Lung microvascular endothelial cell (primary cell): ENCODE data around the gene CENPO. TPM values are rescaled to one million over a fixed set of nuclear protein-coding genes. Genes with fewer than 3 reads are reported as not detected.

ENCODE experiments used
- DNase-seq, 2 donors: peaks; one replicate each; pipeline versions ENCODE4 v3.0.0 to v3.0.0-alpha.2; 2010; ENCODE audit warnings: low read depth in 2 of 2
- total RNA-seq: library from RNA; depleted of rRNA; stranded (reverse); fragments of >200 nt; gene quantifications from 2 replicates; pipeline ENCODE4 v1.2.1, GENCODE V29; 2014

The CENPO gene, protein sequence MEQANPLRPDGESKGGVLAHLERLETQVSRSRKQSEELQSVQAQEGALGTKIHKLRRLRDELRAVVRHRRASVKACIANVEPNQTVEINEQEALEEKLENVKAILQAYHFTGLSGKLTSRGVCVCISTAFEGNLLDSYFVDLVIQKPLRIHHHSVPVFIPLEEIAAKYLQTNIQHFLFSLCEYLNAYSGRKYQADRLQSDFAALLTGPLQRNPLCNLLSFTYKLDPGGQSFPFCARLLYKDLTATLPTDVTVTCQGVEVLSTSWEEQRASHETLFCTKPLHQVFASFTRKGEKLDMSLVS
- total RNA-seq, result 6.2 and 9.6 TPM in 2 replicates

DNA sequence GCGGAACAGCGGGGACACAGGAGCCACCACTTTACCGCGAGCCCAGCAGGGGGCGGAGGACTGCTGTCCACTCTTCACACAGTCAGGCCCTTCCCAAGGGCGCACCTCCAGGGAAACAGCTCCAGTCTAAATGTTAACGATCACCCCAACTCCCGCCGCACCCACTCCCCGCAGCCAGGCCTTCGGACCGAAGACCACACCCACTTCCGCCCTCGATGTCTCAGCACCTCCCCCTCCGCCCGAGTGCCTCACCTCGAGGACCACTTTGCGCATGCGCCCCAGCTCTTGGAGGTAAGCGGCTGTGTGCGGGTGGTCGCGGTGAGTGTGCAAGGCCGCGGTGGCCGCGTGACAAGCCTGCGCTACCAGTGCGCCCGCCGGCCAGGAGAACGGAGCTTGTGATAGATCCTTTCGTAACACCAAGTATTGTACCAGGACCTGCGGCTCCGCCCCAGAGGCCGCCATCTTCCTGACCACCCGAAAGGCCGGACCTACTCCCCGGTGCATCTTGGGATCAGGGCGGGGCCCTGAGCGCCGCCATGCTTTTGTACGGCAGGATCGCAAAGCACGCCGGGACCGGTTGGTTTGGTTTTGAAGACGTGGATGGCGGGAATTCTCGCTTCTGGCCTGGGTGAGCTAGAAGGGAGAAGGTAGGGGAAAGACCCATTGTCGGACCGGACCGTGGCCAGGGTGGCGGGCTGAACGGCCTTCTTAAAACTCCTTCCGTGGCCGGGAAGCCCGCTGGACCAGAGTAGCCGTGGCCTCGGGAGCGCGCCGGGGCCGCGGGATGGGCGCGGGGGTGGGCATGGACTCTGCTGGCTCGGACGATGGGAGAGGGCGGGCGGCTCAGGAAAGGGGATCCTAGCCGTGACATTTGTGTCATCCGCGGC, at the start of gene CENPO, which contains the start of gene PTRHD1:
Gene CENPO, plus strand, starts transcription at position 552 of the 887 bp plus-strand sequence. CDS start 495 bp downstream, outside the sequence.
Gene PTRHD1, minus strand, starts transcription at position 518 of the 887 bp plus-strand sequence. Its CDS starts 14 bp downstream, at position 504.
- peak; percentile 97 for DNase-seq

DNA sequence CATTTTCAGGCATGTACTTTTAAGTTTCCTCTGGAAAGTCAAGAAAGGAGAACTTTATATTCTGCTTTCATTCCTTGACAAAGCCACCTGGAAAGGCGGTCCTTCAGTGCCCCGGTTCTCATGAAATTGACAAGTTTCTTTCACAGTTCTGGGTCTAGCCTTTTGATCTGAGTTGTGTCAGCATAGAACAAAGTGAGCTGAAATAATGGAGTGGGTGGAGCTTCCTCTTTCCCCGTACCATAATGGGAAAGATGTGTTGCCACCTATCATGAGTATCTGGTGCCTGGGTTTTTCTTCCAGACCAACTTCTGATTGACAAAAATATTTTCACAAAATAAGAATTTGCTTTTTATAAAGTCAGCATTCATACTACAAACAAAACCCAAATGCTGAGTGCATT, 49.3 kb upstream of the CENPO start:
- peak in 1 of 2 donors; percentile 8 for DNase-seq

DNA sequence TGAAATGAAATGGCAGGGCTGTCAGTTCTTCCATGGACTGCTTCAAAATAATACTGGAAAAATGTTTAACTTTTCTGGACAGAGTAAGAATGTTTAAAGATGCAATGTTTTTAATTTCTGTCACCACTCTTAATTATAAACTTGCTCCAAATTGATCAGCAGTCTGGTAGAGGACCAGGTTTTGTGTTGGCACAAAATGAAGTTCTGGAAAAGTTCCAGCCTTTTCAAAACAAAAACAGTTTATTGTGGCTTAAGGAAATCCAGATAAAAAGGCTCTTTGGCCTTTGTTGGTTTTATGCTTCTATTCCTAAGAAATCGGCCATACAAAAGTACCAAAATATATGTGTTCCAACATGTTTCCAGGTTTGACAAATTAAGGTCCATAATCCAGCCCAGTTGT, 48.9 kb upstream of the CENPO start:
- no peak for DNase-seq

DNA sequence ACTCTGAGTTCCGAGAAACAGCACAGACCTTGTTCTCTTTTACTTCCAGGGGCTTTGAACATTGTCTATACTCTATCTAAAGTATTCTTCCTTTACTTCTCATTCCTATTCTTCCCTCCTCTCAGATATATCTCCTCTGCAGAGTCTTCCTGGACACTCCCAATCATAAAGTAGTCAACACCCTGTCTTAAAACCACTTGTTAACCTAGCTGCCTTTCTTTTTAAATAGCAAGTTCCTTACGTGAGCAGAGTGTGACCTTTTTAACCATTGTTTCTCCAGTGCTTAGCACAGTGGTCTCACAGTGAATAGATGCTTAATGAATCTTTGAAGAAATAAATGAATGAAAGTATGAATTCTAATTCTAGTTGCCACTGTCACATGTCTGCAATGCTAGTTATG, 47.4 kb upstream of the CENPO start:
- no peak for DNase-seq

DNA sequence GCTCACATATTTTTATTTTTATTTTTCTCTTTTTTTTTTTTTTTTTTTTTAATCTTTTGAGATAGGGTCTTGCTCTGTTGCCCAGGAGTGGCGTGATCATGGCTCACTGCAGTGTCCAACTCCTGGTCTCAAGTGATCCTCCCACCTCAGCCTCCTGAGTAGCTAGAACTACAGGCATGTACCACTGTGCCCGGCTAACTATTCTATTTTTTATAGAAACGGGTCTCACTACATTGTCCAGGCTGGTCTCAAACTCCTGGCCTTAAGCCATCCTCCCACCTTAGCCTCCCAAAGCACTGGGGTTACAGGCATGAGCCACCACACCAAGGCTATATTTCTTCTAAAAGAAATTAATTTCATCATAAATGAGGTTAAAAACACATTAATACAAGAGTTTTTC, 45.9 kb upstream of the CENPO start:
- no peak for DNase-seq

DNA sequence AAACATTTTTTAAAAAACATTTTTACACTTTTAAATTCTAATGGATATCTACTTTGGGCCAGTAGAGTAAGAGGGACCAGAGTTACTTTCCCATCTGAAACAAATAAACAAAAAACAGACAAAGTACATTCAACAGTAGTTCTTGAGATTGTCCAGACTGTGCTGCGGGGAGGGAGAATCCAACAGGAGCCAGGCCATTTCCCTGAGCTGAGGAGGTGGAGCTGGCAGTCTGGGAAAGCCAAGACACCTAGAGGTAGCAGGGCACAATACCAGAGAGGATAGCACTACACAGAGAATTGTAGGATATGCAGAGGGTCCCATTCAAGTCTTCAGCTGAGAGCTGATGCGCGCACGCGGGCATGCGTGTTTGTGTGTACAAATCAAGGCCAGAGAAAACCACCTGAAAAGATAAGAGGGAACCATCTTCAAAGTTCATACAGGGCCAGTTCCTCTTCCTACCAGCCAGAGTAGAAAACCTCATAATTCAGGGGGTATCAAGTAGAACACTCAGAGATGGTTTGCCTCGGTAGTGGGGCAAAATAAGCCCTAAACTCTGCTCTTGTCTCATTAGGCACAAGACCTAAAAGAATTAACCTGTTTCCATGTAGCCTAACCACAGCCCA, 44.0 kb upstream of the CENPO start:
- no peak for DNase-seq

DNA sequence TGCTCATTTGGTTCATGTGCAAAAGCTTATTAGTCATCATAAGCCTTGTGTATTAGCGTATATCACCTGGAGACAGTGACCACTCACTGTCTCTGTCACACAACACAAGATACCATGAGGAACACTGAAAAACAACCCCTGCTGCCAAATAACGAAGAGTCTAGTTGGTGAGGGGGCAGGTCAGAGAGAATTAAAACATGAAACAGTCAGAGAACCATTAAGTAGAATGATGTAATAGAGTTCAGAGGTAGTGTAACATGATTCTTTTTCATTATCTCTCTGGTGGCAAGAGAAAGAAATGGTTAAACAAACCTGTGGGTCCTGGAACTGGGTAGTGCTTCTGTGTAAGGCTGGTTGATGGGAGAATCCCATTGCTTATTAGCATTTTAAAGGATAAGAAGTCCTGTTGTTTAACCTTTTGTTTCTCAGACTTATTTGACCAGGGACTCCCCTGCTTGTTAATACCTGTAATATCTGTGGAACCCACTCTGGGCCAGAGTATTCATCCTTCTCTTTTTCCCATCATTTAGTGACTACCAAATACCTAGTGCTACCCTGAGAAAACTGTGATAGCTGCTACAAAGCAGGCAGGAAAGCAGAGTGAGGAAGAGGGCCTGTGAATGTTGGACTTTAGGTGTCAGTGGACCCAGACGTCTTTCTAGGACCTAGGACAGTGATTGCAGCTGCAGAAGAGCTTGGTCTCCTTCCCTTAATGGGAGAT, 38.1 kb upstream of the CENPO start:
- DNase-seq, result no peak

DNA sequence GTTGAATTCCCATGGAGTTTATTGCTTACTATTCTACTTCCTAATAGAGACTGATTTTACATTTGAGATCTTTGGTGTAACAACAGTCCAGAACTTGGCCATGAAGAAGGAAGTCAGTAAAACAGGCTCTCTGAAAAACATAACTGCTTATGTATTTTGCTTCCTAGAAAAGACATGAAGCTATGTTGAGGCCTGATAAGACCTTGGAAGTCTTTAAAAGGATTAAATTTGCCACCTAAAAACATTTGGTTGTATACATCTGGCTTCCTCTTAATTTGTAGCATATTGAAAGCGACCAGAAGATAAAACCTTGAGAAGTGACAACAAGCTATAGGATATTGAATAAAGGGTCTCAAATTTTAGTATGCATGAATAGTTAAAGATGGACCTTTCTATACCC, 36.4 kb upstream of the CENPO start:
- no peak for DNase-seq

DNA sequence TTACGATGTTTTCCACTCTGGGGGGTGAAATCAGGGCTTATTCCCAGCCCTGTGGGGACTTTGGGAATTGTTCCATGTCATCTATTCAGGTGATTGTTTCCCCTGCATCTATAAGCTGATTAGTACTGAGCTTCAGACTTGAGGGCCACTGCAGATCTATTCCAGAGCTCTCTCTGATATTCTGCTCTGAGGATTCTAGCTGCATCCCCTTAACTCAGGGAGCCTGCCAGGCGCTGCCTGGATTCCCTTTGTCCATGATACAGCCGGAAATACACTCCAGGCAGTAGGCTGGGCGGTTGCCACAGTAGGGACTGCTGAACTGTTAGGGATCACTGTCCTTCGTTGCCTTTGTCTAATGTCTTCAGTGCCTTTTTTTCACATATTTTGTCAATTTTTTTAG, 31.4 kb upstream of the CENPO start:
- peak in 1 of 2 donors; percentile 9 for DNase-seq

DNA sequence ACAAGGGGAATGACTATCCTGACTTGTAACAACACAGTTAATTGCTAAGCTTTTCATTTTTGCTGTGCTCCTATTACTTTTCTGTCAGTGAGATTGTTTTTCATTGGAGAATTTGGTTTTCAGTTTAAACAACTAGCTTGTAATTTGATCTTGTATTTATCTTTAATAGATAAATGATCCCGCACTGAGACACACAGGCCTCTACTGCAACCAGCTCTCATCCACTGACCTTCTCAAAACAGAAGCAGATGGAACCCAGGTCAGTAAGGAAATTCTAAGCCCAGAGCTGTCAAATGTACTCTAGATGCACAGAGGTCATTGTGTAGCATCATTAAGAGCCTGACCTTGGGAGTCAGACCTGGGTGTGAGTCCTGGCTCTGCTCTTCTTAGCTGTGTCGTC, 30.7 kb upstream of the CENPO start:
- no peak for DNase-seq

DNA sequence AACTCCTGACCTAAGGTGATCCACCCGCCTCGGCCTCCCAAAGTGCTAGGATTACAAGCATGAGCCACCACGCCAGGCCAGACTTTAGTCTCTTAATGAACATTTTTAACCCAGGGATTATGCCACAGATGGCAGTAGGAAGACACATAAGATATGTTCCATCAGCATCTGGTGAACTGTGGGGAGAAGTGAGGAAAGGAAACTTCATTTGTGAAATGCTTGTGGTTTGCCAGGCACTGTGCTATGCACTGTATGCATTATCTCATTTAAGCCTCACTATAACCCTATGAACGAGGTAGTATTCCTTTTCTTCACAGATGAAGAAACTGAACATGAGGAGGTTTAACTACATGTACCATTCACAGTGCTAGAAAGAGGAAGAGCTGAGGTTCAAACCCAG, 29.4 kb upstream of the CENPO start:
- no peak for DNase-seq

DNA sequence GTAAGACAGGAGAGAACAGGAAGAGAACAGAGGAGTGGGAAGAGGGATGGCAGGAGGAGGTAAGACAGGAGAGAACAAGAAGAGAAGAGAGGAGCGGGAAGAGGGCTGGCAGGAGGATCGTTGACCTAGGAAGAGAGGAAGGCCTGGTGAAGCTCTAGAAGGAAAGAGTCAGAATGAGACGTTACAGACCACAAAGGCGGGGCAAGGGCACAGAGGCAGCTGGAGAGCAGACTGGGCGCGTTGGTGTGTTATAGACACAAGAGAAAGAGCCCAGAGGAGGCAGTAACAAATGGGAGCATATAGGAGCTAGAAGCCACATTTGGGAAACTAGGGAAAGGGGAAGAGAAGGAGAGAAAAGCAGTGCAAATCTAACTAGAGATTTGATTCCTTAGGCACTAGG, 26.6 kb upstream of the CENPO start:
- no peak for DNase-seq

DNA sequence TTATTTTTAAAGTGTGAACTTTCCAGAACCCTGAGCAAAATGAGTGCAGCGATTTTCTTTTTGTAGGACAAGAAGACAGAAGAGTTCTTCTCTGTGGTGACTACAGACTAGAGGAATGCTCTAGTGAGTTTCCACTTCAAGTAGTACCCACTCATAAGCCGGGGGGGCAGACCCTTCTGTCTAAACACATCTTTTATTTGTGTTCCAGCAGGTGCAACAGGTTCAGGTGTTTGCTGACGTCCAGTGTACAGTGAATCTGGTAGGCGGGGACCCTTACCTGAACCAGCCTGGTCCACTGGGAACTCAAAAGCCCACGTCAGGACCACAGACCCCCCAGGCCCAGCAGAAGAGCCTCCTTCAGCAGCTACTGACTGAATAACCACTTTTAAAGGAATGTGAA, 25.2 kb upstream of the CENPO start:
- DNase-seq, result no peak

DNA sequence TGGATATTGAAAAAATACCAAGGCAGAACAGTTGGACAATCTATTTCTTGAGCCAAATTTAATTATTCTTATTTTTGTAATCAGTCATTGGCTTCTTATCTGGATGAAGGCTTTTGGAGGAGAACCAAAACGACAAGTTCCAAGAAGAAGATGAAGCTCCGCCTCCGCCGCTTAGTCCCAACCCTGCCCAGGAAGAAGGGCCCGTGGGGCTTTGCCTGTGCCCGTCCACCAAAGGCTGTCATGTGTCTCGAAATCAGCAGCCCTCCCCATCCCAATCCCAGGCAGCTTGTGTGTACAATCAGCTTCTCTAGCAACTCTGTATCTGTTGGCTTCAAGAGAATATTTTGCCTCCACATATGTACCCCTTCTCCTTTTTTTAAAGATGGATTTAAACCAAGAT, 24.6 kb upstream of the CENPO start:
- DNase-seq, result no peak

DNA sequence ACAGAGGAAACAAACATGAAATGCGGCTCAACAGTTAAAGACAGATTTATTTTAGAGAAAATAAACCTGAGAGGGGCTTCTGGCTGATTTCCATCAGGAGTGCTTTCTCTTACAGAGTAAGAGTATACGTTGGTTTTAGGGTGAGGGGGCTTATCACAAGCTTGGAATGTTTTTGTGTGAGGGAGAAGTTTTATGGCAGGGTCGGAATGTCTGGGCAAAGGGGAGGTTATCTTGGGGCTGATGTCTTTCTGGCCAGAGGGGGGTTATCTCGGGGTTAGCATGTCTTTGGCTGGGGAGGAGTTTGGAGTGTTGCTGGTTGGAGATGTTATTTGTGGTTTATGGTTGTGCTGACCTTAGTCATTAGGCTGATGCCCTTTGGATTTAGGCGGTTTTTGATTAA, 22.2 kb upstream of the CENPO start:
- DNase-seq, result no peak

DNA sequence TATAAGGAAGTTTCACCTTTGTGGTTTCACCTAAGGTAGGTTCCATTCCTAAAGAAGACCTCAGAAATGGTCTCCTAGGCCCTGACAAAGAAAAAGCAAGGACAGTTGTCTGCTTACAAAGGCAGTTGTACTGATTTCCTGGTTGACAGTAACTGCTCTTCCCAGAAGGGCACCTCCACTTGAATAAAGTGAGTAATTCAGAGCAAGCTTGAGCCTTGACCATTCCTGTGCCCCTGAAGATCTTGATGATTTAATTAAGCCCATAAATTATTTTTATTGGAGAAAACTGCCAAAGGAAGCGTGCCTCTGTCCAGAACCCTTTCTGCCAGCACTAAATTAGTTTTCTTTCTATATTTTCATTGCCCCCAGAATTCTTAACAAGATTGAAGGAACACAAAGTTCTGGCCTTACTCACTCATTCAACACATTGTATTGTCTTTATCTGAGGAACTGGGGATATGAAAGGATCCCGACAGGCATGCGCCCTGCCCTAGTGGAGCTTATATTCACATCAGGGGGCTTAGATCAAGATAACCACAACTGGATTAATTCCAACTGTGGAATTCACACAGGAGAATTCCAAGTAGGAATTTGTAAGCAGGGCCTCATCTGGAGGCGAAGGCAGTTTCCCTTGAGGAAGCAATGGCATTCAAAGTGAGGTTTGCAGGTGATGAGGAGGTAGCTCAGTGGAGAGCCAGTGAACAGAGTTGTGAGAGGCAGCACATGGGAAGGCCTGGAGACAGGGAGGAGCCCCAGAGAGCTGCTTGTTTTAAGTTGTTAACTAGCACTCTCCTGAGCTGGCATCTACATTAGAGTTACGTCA, 21.2 kb upstream of the CENPO start:
- no peak for DNase-seq

DNA sequence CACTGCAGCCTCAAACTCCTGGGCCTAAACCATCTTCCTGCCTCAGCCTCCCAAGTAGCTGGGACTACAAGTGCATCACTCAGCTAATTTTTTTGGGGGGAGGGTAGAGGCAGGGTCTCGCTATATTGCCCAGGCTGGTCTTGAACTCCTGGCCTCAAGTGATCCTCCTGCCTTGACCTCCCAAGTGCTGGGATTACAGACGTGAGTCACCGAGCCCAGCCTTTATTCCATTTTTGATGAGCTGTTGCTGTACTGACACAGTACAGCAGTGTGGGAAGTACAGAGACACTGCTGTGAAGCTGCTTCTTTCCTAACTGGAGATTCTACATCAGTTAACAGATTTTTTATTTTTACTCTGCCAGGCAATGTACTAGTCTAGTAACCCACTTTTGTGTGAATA, 18.9 kb upstream of the CENPO start:
- DNase-seq, result no peak

DNA sequence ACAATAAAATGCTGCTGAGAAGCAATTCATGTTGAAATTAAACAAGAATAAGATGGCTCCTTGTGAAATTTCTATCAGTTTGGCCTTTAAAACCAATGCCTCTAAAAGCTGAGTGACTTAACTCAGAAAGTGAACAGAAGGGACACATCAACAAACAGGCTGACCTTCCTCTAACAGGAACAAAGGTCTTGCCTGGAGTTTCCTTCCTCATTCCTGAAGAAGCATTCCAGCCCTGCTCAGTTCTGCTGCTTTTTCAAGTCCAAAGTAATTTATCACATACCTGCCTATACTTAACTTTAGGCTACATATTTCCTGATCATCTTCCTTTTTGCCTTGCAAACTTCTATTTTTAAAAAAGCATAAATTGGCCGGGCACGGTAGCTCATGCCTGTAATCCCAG, 14.1 kb upstream of the CENPO start:
- DNase-seq, result no peak

DNA sequence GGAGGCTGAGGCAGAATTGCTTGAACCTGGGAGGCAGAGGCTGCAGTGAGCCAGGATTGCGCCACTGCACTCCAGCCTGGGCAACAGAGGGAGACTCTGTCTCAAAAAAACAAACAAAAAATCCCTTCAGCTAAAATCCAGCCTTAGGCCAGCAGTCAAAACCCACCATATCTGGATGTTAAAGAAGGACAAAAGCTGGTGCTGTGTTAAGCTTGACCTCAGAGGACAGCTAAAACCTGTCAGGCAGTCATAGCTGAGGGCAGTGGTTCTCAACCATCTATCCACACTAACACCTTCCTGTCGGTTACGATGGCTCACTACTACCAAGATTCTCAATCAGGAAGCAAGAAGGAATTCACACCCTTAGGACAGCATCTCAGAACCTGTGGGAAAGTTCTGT, 9.6 kb upstream of the CENPO start:
- no peak for DNase-seq

DNA sequence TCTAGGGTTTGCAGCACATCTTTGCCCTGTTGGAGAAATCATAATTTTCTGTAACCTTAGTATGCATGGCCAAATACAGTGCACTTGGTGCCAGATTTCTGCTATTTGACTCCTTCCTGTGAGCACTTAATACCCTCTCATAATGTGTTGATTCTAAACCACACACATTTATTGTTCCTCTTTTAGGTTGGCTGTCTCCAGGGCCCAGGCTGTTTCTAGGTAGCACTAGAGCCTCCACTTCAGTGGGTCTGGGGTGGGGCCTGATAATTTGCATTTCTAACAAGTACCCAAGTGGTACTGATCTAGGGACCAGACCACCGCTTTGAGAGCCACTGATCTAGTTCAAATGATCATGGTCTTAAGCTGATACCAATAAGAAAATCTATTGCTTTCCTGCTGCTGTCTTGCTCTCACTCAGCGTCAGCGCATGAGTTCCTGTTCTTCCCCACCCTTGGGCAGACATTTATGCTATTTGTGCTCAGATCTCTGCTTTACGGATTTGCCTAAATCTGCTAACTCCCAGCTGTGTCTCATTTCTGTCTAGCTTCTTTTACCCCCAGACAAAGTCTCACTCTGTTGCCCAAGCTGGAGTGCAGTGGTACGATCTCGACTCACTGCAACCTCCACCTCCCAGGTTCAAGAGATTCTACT, 7.4 kb upstream of the CENPO start:
- no peak for DNase-seq
